ENCODE results near the gene WDR93.
"Not testable (repeated sequence)": the region's sequence is repeated elsewhere in the genome, so short reads cannot be mapped to it uniquely, and the experiment has no call there.

The WDR93 gene

GRCh38 chr15:89685995-89686394 is 4.6 kb upstream of the WDR93 start:
- no peak for DNase-seq (ENCODE audit: low read depth)

DNA sequence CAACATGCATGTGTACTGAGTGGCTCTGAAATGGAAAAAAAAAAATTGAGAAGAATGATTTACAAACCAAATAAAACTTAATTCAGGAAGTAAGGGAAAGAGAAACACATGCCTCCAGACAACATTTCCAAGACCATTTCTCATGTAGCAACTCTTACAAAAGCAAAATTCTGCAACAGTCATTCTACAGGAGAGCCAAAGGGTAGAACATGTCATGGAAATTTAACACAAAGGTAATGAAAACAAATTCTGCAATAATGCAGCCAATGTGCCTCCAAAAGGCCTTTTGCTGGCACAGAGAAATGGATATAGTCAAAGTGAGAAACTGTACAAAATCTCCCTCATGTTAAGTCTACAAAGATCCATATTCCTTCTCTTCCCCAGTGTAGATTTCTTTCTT is 4.1 kb upstream of the WDR93 start:
- DNase-seq (ENCODE audit: low read depth): no peak

DNA sequence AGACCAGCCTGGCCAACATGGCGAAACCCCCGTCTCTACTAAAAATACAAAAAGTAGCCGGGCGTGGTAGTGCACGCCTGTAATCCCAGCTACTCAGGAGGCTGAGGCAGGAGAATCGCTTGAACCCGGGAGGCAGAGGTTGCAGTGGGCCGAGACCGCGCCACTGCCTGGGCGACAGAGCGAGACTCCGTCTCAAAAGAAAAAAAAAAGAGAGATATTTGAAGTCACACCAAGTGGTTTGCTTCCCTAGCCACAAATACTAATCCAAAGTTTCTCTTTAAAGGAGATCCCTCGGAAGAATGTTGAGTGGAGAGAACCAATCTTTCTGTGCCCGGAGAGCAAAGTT is 708 bp upstream of the WDR93 start:
- not testable (repeated sequence) for DNase-seq (ENCODE audit: low read depth)

DNA sequence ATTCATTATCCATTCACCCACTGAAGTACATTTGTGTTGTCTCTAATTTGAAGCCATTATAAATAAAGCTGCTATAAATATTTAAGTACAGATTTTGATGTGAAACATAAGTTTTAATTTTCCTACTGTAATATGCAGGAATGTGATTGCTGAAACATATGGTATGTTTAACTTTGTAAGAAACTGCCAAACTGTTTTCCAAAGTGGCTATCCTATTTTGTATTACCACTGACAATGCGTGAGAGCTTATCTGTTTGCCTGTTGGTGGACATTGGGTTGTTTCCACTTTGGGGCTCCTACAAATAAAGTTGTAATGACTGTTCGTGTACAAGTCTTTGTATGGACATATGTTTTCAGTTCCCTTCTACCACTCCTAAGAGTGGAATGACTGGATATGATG is 2.5 kb downstream of the WDR93 start:
- DNase-seq (ENCODE audit: low read depth): no peak

DNA sequence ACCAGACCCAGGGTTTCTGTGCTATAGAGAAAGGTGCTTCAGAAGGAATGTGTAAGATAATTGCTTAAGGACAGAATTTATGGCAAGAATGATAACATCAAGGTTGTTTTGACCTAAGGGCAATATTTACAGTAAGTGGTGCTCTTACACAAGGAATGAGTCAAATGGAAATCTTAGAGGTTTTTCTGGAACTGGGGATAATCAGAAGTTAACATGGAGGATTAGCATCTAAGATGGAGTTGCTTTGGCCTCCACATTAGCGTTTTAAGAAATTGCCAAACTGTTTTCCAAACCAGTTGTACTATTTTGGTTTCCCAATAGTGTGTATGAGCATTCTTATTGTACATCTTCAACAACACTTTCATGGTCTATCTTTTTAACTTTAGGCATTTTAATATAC is 3.1 kb downstream of the WDR93 start:
- no peak for DNase-seq (ENCODE audit: low read depth)

GRCh38 chr15:89695198-89695597 is 4.6 kb downstream of the WDR93 start:
- no peak for DNase-seq (ENCODE audit: low read depth)

GRCh38 chr15:89704411-89704810 is 13.8 kb downstream of the WDR93 start:
- DNase-seq (ENCODE audit: low read depth): no peak

DNA sequence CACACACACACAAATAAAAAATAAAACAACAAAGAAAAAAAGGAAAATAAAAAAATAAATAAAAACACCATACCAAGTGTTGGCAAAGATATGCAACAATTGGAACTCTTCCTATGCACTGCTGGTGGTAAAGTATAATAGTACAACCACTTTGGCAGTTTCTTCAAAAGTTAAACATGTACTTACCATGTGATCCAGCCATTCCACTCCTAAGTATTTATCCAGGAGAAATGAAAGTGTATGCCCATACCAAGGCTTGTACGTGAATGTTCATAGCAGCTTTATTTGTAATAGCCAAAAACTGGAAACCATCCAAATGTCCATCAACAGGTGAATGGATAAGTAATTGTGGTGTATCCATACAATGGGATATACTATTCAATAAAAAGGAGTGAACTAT is 17.0 kb downstream of the WDR93 start:
- no peak for DNase-seq (ENCODE audit: low read depth)

DNA sequence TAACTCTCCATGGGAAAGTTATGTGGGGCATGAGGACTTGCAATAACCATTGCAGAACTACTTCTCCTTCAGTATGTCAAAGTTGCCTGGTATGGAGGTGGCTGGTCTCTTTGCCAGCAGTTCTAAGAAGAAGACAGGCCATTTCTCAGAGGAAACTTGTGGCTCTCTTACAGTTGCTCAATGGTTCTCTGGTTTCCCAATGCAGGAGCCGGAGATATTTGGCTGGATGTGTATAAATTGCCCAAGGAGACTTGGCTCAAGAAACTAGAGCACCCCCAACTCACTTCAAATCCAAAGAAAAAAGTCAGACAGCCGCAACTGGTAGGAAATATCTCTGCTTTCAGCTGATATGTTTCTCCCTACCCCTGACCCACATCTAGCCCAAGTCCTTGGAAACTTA is 24.2 kb downstream of the WDR93 start:
- DNase-seq (ENCODE audit: low read depth): no peak

- DNase-seq (ENCODE audit: low read depth): no peak
Observed at GRCh38 chr15:89723031-89723430, 32.4 kb downstream of the WDR93 start.

DNA sequence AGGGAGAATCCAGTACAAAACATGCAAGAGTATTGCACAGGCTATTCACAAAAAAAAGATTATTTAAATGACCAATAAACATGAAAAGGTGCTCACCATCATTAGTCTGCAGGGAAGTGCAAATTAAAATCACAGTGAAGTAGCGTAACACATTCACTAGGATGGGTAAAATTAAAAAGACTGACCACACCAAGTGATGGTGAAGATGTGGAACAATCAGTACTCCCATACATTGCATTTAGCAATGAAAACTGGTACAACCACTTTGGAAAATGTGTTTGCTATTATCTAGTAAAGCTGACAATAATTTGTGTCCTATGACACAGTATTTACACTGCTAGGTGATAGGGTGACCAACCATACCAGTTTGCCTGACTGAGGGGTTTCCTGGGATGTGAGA is 34.0 kb downstream of the WDR93 start:
- no peak for DNase-seq (ENCODE audit: low read depth)

DNA sequence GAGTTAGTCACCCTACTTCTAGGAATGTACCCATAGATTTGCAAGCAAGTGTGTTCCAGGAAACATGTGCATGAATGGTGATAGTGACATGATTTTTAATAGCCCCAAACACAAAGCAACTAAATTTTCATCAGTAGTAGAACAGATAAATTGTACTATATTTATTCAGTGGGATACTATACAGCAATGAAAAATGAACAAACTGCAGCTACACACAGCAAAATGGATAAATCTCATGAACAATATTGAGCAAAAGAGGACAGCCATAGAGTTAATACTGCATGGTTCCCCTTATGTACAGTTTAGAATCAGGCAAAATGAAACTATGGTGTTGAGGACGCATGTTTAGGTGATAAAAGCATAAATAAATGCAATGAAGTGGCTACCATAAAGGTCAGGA is 34.5 kb downstream of the WDR93 start:
- DNase-seq (ENCODE audit: low read depth): no peak

DNA sequence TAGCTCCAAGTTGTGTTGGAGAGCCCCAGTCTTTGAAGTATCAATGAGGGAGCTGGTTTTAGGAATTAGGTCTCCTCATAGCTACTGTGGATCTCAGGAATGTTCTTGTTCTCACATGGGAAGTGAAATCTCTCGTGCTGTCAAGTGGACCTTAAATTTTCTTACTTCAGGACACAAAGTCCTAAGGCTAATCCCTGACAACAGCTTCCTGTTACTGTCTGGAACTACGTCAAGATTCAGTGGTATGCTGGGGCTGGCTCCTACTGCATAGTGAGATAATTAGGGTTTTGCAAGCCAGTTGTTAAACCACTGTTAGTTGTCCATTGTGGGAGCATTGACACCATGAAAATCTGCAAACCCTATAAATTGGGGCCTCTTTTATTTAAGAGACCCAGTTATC is 37.6 kb downstream of the WDR93 start:
- DNase-seq (ENCODE audit: low read depth): peak; percentile 35

GRCh38 chr15:89731275-89731674 is 40.7 kb downstream of the WDR93 start:
- no peak for DNase-seq (ENCODE audit: low read depth)

DNA sequence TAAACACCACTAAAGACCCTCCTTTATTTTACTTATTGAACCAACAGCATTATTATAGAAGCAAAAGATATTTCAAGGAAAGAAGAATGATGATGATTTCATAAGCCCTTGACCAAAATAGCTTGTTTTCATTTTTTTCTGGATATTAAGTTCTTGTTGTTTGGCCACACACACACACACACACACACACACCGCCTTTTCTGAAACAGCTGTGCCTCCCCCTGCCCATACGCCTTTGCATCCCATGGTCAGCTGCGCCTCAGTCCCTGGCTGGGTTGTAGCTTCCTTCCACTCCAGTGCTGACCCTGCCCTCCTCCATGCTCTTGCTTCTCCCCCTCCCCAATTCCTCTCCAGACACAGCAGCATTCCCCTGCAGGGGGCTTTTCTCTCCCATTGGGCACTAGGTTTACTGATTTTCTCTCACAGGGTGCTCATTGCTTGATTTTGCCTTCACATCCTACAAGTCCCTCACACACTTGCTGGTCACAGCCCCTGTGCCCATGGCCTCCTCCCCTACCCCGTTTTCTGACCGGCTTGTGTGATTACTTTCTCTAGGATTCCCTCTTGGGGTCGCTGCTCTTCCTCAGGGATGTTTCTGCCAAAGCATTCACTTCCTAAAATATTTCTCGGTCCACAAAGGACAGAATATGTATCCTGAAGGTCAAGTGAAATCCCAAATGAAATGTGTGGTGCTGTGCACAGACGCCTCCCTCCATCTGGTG is 42.0 kb downstream of the WDR93 start:
- no peak for DNase-seq (ENCODE audit: low read depth)

DNA sequence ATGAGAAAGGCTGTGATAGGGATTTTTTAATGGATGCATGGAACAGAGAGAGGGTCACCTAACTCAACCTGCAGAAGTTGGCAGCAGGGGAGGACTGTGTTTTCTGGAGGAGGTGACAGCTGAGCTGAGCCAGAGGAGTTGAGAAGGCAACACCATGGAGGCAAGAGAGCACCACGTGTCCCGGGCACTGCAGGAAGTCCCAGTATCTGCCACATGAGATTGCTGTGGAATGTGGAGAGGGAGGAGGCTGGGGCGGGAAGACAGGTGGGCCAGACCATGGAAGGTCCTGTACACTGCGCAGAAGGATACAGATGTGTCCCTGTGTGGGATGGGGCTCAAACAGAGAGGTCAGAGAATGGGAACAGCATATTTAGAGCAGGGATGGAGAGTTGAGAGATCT is 45.2 kb downstream of the WDR93 start:
- no peak for DNase-seq (ENCODE audit: low read depth)

DNA sequence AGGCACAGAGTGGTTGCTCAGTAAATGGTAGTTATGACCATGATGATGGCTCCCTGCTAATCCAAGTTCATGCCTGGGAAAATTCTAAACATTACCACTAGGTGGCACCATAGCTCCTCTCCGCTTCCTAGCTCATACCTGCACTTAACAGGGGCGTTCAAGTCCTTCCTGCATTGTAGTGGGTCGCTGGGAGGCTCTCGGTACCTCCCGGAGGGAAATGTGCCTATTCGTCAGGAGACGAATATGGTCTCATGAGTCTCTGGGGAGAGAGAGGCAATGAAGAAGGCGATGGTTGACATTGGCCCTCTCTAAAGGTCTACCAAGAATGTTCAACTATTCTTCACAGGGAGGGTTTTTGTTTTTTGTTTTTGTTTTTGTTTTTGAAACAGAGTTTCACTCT is 49.5 kb downstream of the WDR93 start:
- DNase-seq (ENCODE audit: low read depth): peak; percentile 44

- no peak for DNase-seq (ENCODE audit: low read depth)
Observed at GRCh38 chr15:89743011-89743410, 52.4 kb downstream of the WDR93 start.

GRCh38 chr15:89743594-89743993 is 53.0 kb downstream of the WDR93 start:
- no peak for DNase-seq (ENCODE audit: low read depth)

DNA sequence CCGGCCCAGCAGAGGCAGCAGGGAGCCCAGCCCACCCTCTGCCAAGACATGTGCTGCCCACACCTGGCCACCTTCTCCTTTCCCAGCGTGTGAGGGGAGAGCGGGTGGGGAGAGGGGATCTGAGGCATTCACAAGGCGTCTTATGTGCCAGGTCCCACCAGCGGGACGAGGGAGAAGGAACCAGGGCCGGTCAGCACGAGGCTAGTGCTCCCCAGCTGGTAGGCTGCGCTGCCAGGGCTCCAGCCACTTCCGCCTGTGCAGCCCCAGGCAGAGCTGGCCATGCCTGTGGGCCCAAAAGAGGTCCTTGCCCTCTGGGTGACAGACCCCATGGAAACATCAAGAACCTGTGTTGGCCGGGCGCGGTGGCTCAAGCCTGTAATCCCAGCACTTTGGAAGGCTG is 54.5 kb downstream of the WDR93 start:
- no peak for DNase-seq (ENCODE audit: low read depth)

- DNase-seq (ENCODE audit: low read depth): no peak
Observed at GRCh38 chr15:89745768-89746167, 55.2 kb downstream of the WDR93 start.

DNA sequence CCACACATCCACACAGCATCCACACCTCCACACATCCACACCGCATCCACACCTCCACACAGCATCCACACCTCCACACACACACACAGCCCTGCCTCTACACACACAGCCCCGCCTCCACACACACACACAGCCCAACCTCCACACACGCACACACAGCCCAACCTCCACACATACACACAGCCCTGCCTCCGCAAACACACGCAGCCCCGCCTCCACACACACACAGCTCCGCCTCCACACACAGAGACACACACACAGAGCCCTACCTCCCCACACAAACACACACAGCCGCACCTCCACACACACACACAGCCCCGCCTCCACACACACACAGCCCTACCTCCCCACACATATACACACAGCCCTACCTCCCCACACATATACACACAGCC is 55.8 kb downstream of the WDR93 start:
- no peak for DNase-seq (ENCODE audit: low read depth)

- no peak for DNase-seq (ENCODE audit: low read depth)
Observed at GRCh38 chr15:89747708-89748682, 57.4 kb downstream of the WDR93 start.

- no peak for DNase-seq (ENCODE audit: low read depth)
Observed at GRCh38 chr15:89749054-89749453, 58.4 kb downstream of the WDR93 start.

All from GM04504 (cell line).